HepG2 (cell line): ENCODE measurements around the gene FAM131A. TPM values are rescaled to one million over a fixed set of nuclear protein-coding genes. Genes with fewer than 3 reads are reported as not detected.

ENCODE experiments used
- AKAP8 ChIP-seq: sonication (generic); formaldehyde crosslinking; IDR thresholded peaks from 2 replicates; pipeline ENCODE4 v1.5.1; 2020; ENCODE audit warnings: mild to moderate bottlenecking, missing genetic modification reagents
- CREB3 ChIP-seq: sonication (generic); formaldehyde crosslinking; IDR thresholded peaks from 2 replicates; pipeline ENCODE4 v1.5.0; 2020; ENCODE audit warnings: missing genetic modification reagents
- CSRNP1 ChIP-seq: sonication (generic); formaldehyde crosslinking; IDR thresholded peaks from 2 replicates; pipeline ENCODE4 v1.8.1; 2023; ENCODE audit warnings: mild to moderate bottlenecking, missing genetic modification reagents
- EP300 ChIP-seq, 3 experiments: sonication (generic) in 1 of 3; formaldehyde crosslinking in 1 of 3; IDR thresholded peaks; 2 replicates each; pipeline versions ENCODE4 v1.5.1 to v1.6.1; 2011 to 2020; ENCODE audit warnings: low read depth in 2 of 3, low read length in 2 of 3, borderline replicate concordance in 1 of 3, improper control_type of control experiment in 1 of 3, mild to moderate bottlenecking in 1 of 3, missing genetic modification reagents in 1 of 3, moderate library complexity in 1 of 3
- HES4 ChIP-seq: sonication (generic); formaldehyde crosslinking; IDR thresholded peaks from 2 replicates; pipeline ENCODE4 v1.9.0; 2021; ENCODE audit warnings: mild to moderate bottlenecking, missing genetic modification reagents, borderline replicate concordance
- HMG20A ChIP-seq: IDR thresholded peaks from 2 replicates; pipeline ENCODE4 v1.6.1; 2016; ENCODE audit warnings: borderline replicate concordance
- KDM1A ChIP-seq: IDR thresholded peaks from 2 replicates; pipeline ENCODE4 v1.6.1; 2016; ENCODE audit warnings: missing compliant biosample characterization
- SP4 ChIP-seq: sonication (generic); formaldehyde crosslinking; IDR thresholded peaks from 2 replicates; pipeline ENCODE4 v1.8.1; 2023; ENCODE audit warnings: mild to moderate bottlenecking, missing genetic modification reagents
- SP5 ChIP-seq: IDR thresholded peaks from 2 replicates; pipeline ENCODE4 v1.6.1; 2016; ENCODE audit warnings: low read depth, borderline replicate concordance
- ZBTB25 ChIP-seq: IDR thresholded peaks from 2 replicates; pipeline ENCODE4 v1.6.1; 2018; ENCODE audit warnings: missing genetic modification reagents
- ZNF331 ChIP-seq: sonication (generic); formaldehyde crosslinking; IDR thresholded peaks from 2 replicates; pipeline ENCODE4 v1.4.0; 2020; ENCODE audit warnings: missing genetic modification reagents
- ZNF800 ChIP-seq: sonication (generic); formaldehyde crosslinking; IDR thresholded peaks from 2 replicates; pipeline ENCODE4 v1.4.0; 2020; ENCODE audit warnings: missing genetic modification reagents
- ZSCAN31 ChIP-seq: sonication (generic); formaldehyde crosslinking; IDR thresholded peaks from 2 replicates; pipeline ENCODE4 v1.5.0; 2020; ENCODE audit warnings: low read depth, mild to moderate bottlenecking, missing genetic modification reagents
- ZXDC ChIP-seq: sonication (generic); formaldehyde crosslinking; IDR thresholded peaks from 2 replicates; pipeline ENCODE4 v1.5.0; 2020; ENCODE audit warnings: mild to moderate bottlenecking, missing genetic modification reagents
- polyA plus RNA-seq, 8 experiments: library from polyadenylated mRNA; depleted of rRNA in 3 of 8; stranded (reverse) in 7 of 8; unstranded in 1 of 8; fragments of >200 nt; fragmentation: Illumina TruSeq in 4 of 8; extraction: Trizol in 4 of 8; gene quantifications; 2 replicates each; pipeline versions ENCODE4 v1.2.1 to v1.2.3, GENCODE V29; 2011 to 2016; ENCODE audit warnings: low read depth in 4 of 8, missing spikeins in 1 of 8, mixed read lengths in 1 of 8; ENCODE audit not compliant: insufficient read depth in 1 of 8
- total RNA-seq, 5 experiments: library from RNA; depleted of rRNA; stranded (reverse); fragments of >200 nt; fragmentation: Illumina TruSeq; extraction: Trizol; gene quantifications; 2 replicates each; pipeline ENCODE4 v1.2.3, GENCODE V29; 2016; ENCODE audit warnings: low read depth in 1 of 5

Gene FAM131A
- total and polyA plus RNA-seq, 2 of the 13 experiments (the other 11 are each of a cell fraction or from before 2014, with no cell fraction given) = 9.2 to 9.3 TPM

GRCh38 chr3:184361532-184361931 lies 24.1 kb downstream of the FAM131A start, which contains the start of the genes CLCN2 and POLR2H (continued):
- TF ChIP-seq AKAP8 (CRISPR knock-in tag) (0 out of 2 replicates have a peak, but pooled peaks have one; percentile 27), ZBTB25 (CRISPR knock-in tag) (0 out of 2 replicates have a peak, but pooled peaks have one; percentile 38), HES4 (CRISPR knock-in tag) (peak; percentile 38), EP300 (IDR thresholded peaks at IDR 0.05; ENCODE audit: low read depth in 2 of 2, low read length in 2 of 2) (no peak), EP300 (CRISPR knock-in tag; IDR thresholded peaks at IDR 0.05; ENCODE audit: borderline replicate concordance) (no peak), ZSCAN31 (CRISPR knock-in tag) (peak; percentile 86), KDM1A (CRISPR knock-in tag) (no peak), ZNF331 (CRISPR knock-in tag) (no peak), CSRNP1 (0 out of 2 replicates have a peak, but pooled peaks have one; percentile 16), SP5 (CRISPR knock-in tag) (peak; percentile 54; the same call in 1 of the 2 replicates), CREB3 (CRISPR knock-in tag) (peak; percentile 82; the same call in 1 of the 2 replicates), ZXDC (CRISPR knock-in tag) (peak; percentile 89), SP4 (CRISPR knock-in tag) (peak; percentile 52; the same call in 1 of the 2 replicates), ZNF800 (CRISPR knock-in tag) (0 out of 2 replicates have a peak, but pooled peaks have one; percentile 21), HMG20A (CRISPR knock-in tag) (no peak)
